A549 (cell line): ENCODE measurements around the gene CPA5. TPM values are rescaled to one million over a fixed set of nuclear protein-coding genes. Genes with fewer than 3 reads are reported as not detected.
A peak's percentile ranks its signal among the peaks of the same experiment; 100 is the strongest.

Source experiments
- ATAC-seq, 2 experiments: fragments of 200-7000 bp in 1 of 2; fragments of >200 bp in 1 of 2; cut with Nextera tagmentation in 1 of 2; cut with Tn5 transposase in 1 of 2; 3 replicates each; pipeline versions ENCODE4 v1.8.0 to v1.9.1; 2018 to 2020; ENCODE audit warnings: mild to moderate bottlenecking in 1 of 2, moderate library complexity in 1 of 2
- CTCF ChIA-PET: fragments of 300-600 bp; sonication (Branson Sonifier 250); formaldehyde crosslinking; extraction: SDS; loops from one replicate; lab custom pipeline; 2021; ENCODE audit warnings: antibody characterized with exemption, inconsistent platforms; lab: Yijun Ruan, JAX
- POLR2A ChIA-PET: fragments of 350-600 bp; formaldehyde crosslinking; extraction: SDS; loops from one replicate; lab custom pipeline; 2021; ENCODE audit warnings: antibody characterized with exemption, inconsistent platforms; lab: Yijun Ruan, JAX
- DNase-seq, 2 experiments: peaks; one replicate each; pipeline versions ENCODE4 v3.0.0 to v3.0.0-alpha.2; 2011 to 2016; ENCODE audit warnings: low read depth in 1 of 2, low spot score in 1 of 2
- FAIRE-seq: peaks from 2 replicates; lab custom pipeline; 2011; peaks lifted over from hg19 to GRCh38; lab: Jason Lieb, UNC
- H3K27ac ChIP-seq, 2 experiments: fragments of >200 bp; sonication (Bioruptor Twin); formaldehyde crosslinking; 3 replicates each; pipeline ENCODE4 v1.5.1; 2016 to 2017
- H3K4me1 ChIP-seq: fragments of >200 bp; sonication (Bioruptor Twin); formaldehyde crosslinking; 3 replicates; pipeline ENCODE4 v1.6.1; 2016
- H3K4me2 ChIP-seq: fragments of >200 bp; sonication (Bioruptor Twin); formaldehyde crosslinking; 3 replicates; pipeline ENCODE4 v1.6.1; 2016
- H3K4me3 ChIP-seq: fragments of >200 bp; sonication (Bioruptor Twin); formaldehyde crosslinking; 3 replicates; pipeline ENCODE4 v1.5.1; 2016
- H3K9me3 ChIP-seq: fragments of >200 bp; sonication (Bioruptor Twin); formaldehyde crosslinking; 3 replicates; pipeline ENCODE4 v1.6.1; 2016
- CBX2 ChIP-seq: fragments of 200-600 bp; sonication (generic); IDR thresholded peaks from 2 replicates; pipeline ENCODE4 v1.6.1; 2016; ENCODE audit warnings: low read depth, mild to moderate bottlenecking, borderline replicate concordance
- CBX8 ChIP-seq: fragments of 200-600 bp; sonication (generic); IDR thresholded peaks from 2 replicates; pipeline ENCODE4 v1.6.1; 2016
- EP300 ChIP-seq, 2 experiments: fragments of >200 bp; sonication (Bioruptor Twin); formaldehyde crosslinking; IDR thresholded peaks; 2 replicates in 1 of 2; 3 replicates in 1 of 2; pipeline ENCODE4 v1.6.1; 2016 to 2017
- FOSB ChIP-seq: fragments of 250-450 bp; sonication (Bioruptor Pico); IDR thresholded peaks from 2 replicates; pipeline ENCODE4 v1.5.0; 2020; ENCODE audit warnings: mild to moderate bottlenecking, moderate library complexity
- FOSL2 ChIP-seq, 2 experiments: fragments of 450-650 bp in 1 of 2; fragments of >200 bp in 1 of 2; sonication (Bioruptor Twin) in 1 of 2; formaldehyde crosslinking; IDR thresholded peaks; 2 replicates each; pipeline versions ENCODE4 v1.5.0 to v1.6.1; 2016 to 2020; ENCODE audit warnings: mild to moderate bottlenecking in 1 of 2, moderate library complexity in 1 of 2
- GATA3 ChIP-seq: IDR thresholded peaks from 2 replicates; pipeline ENCODE4 v1.6.1; 2012; ENCODE audit warnings: borderline replicate concordance
- HEYL ChIP-seq: fragments of 250-450 bp; sonication (Bioruptor Pico); IDR thresholded peaks from 2 replicates; pipeline ENCODE4 v1.8.0; 2021; ENCODE audit warnings: mild to moderate bottlenecking, moderate library complexity
- HOXB13 ChIP-seq: fragments of 250-450 bp; sonication (Bioruptor Pico); IDR thresholded peaks from 2 replicates; pipeline ENCODE4 v1.5.0; 2020; ENCODE audit warnings: low read depth, mild to moderate bottlenecking, moderate library complexity
- JUN ChIP-seq, 2 experiments: fragments of >200 bp; sonication (Bioruptor Twin); formaldehyde crosslinking; IDR thresholded peaks; 2 replicates in 1 of 2; 3 replicates in 1 of 2; pipeline ENCODE4 v1.6.1; 2016 to 2017
- KDM5A ChIP-seq: fragments of 200-600 bp; sonication (generic); IDR thresholded peaks from 2 replicates; pipeline ENCODE4 v1.6.1; 2016; ENCODE audit warnings: antibody characterized with exemption, mild to moderate bottlenecking
- RAD21 ChIP-seq, 2 experiments: fragments of >200 bp in 1 of 2; sonication (Bioruptor Twin) in 1 of 2; formaldehyde crosslinking in 1 of 2; IDR thresholded peaks in 1 of 2; conservative IDR thresholded peaks in 1 of 2; 2 replicates in 1 of 2; 3 replicates in 1 of 2; pipeline ENCODE4 v1.6.1; 2012 to 2018; ENCODE audit warnings: inconsistent platforms in 1 of 2
- SREBF2 ChIP-seq: fragments of 450-650 bp; IDR thresholded peaks from 2 replicates; pipeline ENCODE4 v1.6.1; 2014; ENCODE audit warnings: mild to moderate bottlenecking, moderate library complexity
- ZC3H11A ChIP-seq: fragments of 450-650 bp; IDR thresholded peaks from 2 replicates; pipeline ENCODE4 v1.6.1; 2014; ENCODE audit warnings: antibody characterized with exemption, mild to moderate bottlenecking
- ZFP36 ChIP-seq: fragments of 450-650 bp; IDR thresholded peaks from 2 replicates; pipeline ENCODE4 v1.6.1; 2014; ENCODE audit warnings: borderline replicate concordance; ENCODE audit not compliant: partially characterized antibody
- ZNF302 ChIP-seq: fragments of 250-450 bp; sonication (Bioruptor Pico); IDR thresholded peaks from 2 replicates; pipeline ENCODE4 v1.9.0; 2021; ENCODE audit warnings: inconsistent platforms, mild to moderate bottlenecking, moderate library complexity
- ZSCAN20 ChIP-seq: fragments of 250-450 bp; sonication (Bioruptor Pico); IDR thresholded peaks from 2 replicates; pipeline ENCODE4 v1.8.0; 2022; ENCODE audit warnings: mild to moderate bottlenecking, moderate library complexity
- WGBS: methylation state at CpG from one replicate; pipeline ENCODE4 v1.1.6; 2017; ENCODE audit errors: missing lambda C conversion rate; 5-methylcytosine and 5-hydroxymethylcytosine counted together
- polyA plus RNA-seq, 4 experiments: library from polyadenylated mRNA; depleted of rRNA in 3 of 4; stranded (reverse); fragments of >200 nt; fragmentation: RNase III in 1 of 4; extraction: RNeasy Plus Mini Kit Qiagen cat#74134 plus additional on column Dnase treatment in 1 of 4; gene quantifications; 2 replicates in 3 of 4; 3 replicates in 1 of 4; pipeline ENCODE4 v1.2.3, GENCODE V29; 2011 to 2017
- TF ChIP-seq, protein P1 (sequence below): IDR thresholded peaks from 2 replicates; pipeline ENCODE4 v1.6.1; 2012
- TF ChIP-seq, protein P2 (sequence below): fragments of >200 bp; sonication (Bioruptor Twin); formaldehyde crosslinking; IDR thresholded peaks from 3 replicates; pipeline ENCODE4 v1.5.1; 2016
- TF ChIP-seq, protein P3 (sequence below): fragments of 250-450 bp; sonication (Bioruptor Pico); IDR thresholded peaks from 2 replicates; pipeline ENCODE4 v1.5.0; 2021; ENCODE audit warnings: mild to moderate bottlenecking, moderate library complexity, borderline replicate concordance
- TF ChIP-seq, protein P4 (sequence below): fragments of 250-450 bp; sonication (Bioruptor Pico); IDR thresholded peaks from 2 replicates; pipeline ENCODE4 v1.5.0; 2020; ENCODE audit warnings: low read depth, mild to moderate bottlenecking, moderate library complexity
- TF ChIP-seq, protein P5 (sequence below): fragments of >200 bp; sonication (Bioruptor Twin); formaldehyde crosslinking; IDR thresholded peaks from 2 replicates; pipeline ENCODE4 v1.6.1; 2016

The CPA5 gene
- polyA plus RNA-seq, 2 of the 4 experiments (the other 2 are of a cell fraction): not detected

DNA sequence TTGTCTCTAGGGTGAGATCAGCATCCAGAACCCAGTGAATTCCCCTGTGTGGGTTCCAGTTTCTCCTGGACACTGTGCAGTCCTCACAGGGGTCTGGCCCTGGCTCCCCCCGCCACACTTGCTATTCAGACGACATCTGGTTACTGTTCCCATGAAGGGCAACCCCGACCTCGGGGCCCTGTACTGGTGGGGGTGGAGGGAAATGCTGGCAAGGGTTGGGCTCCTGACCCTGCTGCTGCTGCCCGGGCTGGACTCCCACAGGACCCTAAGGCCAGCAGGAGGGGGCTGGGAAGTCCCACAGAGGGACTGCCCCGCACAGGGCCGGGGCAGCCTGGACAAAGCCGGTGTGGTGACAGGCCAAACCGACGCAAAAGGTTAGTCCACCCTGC, 34.9 kb downstream of the CPA5 start:
- no peak for TF ChIP-seq SREBF2
- no peak for TF ChIP-seq HOXB13 (CRISPR knock-in tag)
- no peak for TF ChIP-seq KDM5A
- TF ChIP-seq EP300 (IDR thresholded peaks at IDR 0.05): no peak
- no peak for TF ChIP-seq GATA3
- no peak for TF ChIP-seq FOSB (CRISPR knock-in tag)
- TF ChIP-seq, protein P1, sequence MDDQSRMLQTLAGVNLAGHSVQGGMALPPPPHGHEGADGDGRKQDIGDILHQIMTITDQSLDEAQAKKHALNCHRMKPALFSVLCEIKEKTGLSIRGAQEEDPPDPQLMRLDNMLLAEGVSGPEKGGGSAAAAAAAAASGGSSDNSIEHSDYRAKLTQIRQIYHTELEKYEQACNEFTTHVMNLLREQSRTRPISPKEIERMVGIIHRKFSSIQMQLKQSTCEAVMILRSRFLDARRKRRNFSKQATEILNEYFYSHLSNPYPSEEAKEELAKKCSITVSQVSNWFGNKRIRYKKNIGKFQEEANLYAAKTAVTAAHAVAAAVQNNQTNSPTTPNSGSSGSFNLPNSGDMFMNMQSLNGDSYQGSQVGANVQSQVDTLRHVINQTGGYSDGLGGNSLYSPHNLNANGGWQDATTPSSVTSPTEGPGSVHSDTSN: no peak
- TF ChIP-seq, protein P2, sequence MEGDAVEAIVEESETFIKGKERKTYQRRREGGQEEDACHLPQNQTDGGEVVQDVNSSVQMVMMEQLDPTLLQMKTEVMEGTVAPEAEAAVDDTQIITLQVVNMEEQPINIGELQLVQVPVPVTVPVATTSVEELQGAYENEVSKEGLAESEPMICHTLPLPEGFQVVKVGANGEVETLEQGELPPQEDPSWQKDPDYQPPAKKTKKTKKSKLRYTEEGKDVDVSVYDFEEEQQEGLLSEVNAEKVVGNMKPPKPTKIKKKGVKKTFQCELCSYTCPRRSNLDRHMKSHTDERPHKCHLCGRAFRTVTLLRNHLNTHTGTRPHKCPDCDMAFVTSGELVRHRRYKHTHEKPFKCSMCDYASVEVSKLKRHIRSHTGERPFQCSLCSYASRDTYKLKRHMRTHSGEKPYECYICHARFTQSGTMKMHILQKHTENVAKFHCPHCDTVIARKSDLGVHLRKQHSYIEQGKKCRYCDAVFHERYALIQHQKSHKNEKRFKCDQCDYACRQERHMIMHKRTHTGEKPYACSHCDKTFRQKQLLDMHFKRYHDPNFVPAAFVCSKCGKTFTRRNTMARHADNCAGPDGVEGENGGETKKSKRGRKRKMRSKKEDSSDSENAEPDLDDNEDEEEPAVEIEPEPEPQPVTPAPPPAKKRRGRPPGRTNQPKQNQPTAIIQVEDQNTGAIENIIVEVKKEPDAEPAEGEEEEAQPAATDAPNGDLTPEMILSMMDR: no peak
- TF ChIP-seq FOSL2 (IDR thresholded peaks at IDR 0.05): no peak
- no peak for TF ChIP-seq FOSL2 (CRISPR knock-in tag; IDR thresholded peaks at IDR 0.05)
- TF ChIP-seq, protein P3, sequence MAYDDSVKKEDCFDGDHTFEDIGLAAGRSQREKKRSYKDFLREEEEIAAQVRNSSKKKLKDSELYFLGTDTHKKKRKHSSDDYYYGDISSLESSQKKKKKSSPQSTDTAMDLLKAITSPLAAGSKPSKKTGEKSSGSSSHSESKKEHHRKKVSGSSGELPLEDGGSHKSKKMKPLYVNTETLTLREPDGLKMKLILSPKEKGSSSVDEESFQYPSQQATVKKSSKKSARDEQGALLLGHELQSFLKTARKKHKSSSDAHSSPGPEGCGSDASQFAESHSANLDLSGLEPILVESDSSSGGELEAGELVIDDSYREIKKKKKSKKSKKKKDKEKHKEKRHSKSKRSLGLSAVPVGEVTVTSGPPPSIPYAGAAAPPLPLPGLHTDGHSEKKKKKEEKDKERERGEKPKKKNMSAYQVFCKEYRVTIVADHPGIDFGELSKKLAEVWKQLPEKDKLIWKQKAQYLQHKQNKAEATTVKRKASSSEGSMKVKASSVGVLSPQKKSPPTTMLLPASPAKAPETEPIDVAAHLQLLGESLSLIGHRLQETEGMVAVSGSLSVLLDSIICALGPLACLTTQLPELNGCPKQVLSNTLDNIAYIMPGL: no peak
- no peak for TF ChIP-seq ZFP36
- no peak for TF ChIP-seq ZSCAN20 (CRISPR knock-in tag)
- TF ChIP-seq CBX8: no peak
- TF ChIP-seq, protein P4, sequence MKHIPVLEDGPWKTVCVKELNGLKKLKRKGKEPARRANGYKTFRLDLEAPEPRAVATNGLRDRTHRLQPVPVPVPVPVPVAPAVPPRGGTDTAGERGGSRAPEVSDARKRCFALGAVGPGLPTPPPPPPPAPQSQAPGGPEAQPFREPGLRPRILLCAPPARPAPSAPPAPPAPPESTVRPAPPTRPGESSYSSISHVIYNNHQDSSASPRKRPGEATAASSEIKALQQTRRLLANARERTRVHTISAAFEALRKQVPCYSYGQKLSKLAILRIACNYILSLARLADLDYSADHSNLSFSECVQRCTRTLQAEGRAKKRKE (CRISPR knock-in tag): no peak
- no peak for TF ChIP-seq CBX2
- TF ChIP-seq ZNF302: no peak
- no peak for TF ChIP-seq RAD21 (conservative IDR thresholded peaks at IDR 0.05 in 1 of 2, IDR thresholded peaks at IDR 0.05 in 1 of 2)
- peak; percentile 14 to 21; a peak in 1 of 6 replicates for ATAC-seq
- no peak overlapping the region for H3K4me2 ChIP-seq
- WGBS: 59% methylated on average over 6 of the region's 10 CpGs
- ChIA-PET POLR2A (no interaction called here), CTCF (no interaction called here)
- H3K9me3 ChIP-seq: no peaks in the 10 kb centered on the region
- no peak overlapping the region for H3K4me3 ChIP-seq
- FAIRE-seq: no peak
- no peak for DNase-seq
- no peak overlapping the region for H3K27ac ChIP-seq
- no peaks in the 10 kb centered on the region for H3K4me1 ChIP-seq

DNA sequence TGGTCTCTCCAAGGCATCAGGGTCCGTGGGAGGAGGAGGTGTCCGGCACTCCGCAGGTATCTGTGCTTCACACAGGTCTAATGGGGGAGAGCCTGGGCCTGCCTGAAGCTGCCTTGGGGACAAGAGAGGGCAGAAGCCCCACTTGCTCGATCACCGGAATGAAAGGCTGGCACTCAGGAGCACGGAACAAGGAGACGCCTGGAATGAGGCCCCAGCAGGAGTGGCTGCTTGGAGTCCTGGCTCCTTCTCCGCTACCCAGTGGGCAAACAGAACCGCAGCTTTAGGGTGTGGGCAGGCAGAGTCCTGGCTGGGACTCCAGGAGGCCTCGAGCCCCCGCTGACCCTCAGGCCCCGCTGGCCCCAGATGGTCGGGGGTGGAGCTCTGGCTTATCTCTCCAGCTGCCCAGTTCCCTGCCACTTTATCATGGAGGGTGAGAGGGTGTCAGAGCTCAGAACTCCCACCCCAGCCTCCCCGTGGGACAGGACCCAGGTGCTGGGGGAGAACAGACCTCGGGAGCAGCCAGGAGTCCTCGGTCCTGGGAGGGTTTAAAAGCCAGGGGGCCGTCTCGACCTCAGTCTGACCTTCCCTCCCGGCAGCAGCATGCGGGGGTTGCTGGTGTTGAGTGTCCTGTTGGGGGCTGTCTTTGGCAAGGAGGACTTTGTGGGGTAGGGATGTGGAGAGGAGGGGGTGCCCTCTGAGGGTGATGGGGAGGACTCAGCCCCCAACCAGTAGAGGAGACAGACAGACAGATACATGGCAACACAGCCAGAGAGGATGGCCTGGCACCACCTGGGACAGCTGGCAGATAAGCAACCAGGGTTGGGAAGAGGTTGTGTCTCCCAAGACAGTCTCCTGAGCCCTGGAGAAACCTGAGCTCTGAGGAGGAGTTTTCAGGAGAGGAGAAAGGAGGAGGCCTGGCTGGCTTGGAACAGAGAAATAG, 35.6 kb downstream of the CPA5 start, which contains the start of gene CPA1:
TSS of gene CPA1 (plus strand) at position 574 of the 940 bp plus-strand sequence. CDS start at position 601, 27 bp downstream.
- Histone ChIP-seq H3K4me2 (no peak within 1 kb of the TSS), H3K9me3 (no peaks in the 10 kb centered on the region), H3K4me3 (no peak within 1 kb of the TSS), H3K27ac (no peak within 1 kb of the TSS), H3K4me1 (no peaks in the 10 kb centered on the region)
- CTCF ChIA-PET: interaction anchor here (1.0 to 1.5 kb wide), 4 partner anchors 12 to 61 kb away, joined by 3 to 5 read pairs (median 3); partner anchors contain the start of gene CEP41
- POLR2A ChIA-PET: no interaction called here
- 63% methylated on average over 13 of the region's 20 CpGs for WGBS
- peak; percentile 10 to 24; a peak in 1 of 6 replicates for ATAC-seq
- no peak for FAIRE-seq
- TF ChIP-seq, protein P5, sequence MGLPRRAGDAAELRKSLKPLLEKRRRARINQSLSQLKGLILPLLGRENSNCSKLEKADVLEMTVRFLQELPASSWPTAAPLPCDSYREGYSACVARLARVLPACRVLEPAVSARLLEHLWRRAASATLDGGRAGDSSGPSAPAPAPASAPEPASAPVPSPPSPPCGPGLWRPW: no peak
- TF ChIP-seq ZC3H11A (no peak), HEYL (CRISPR knock-in tag) (no peak), FOSB (CRISPR knock-in tag) (no peak), JUN (IDR thresholded peaks at IDR 0.05) (no peak)
- TF ChIP-seq, protein P4 (CRISPR knock-in tag): no peak
- no peak for DNase-seq
